ENCODE data around the gene ZNF330. TPM values are rescaled to one million over a fixed set of nuclear protein-coding genes. Genes with fewer than 3 reads are reported as not detected.
"Not testable (repeated sequence)": the region's sequence is repeated elsewhere in the genome, so short reads cannot be mapped to it uniquely, and the experiment has no call there.

ZNF330 gene
- polyA plus RNA-seq, 2 of the 4 experiments (the other 2 are of a cell fraction) = 34.9 to 45.0 TPM

GRCh38 chr4:141223418-141223817, 2.7 kb downstream of the ZNF330 start:
- Histone ChIP-seq H3K4me1 (peaks cover 8% of the 10 kb centered on the region; the same call in 2 of the 3 replicates), H3K27ac (no peak overlapping the region), H3K9me3 (no peaks in the 10 kb centered on the region), H3K4me3 (no peak overlapping the region), H3K4me2 (no peak overlapping the region)
- ChIA-PET CTCF (interaction anchor here (1.5 kb wide), 1 partner anchor 13 kb away, joined by 3 read pairs; no protein-coding TSS in a partner anchor), POLR2A (no interaction called here)
- DNase-seq (ENCODE audit: low read depth in 1 of 2, low spot score in 1 of 2) = no peak
- no peak for FAIRE-seq
- ATAC-seq = no peak
- TF ChIP-seq NFE2L2 (conservative IDR thresholded peaks at IDR 0.05; ENCODE audit: low read length) = no peak
- TF ChIP-seq ZSCAN20 (CRISPR knock-in tag; IDR thresholded peaks at IDR 0.05) = no peak
- TF ChIP-seq CBX2 (IDR thresholded peaks at IDR 0.05; ENCODE audit: borderline replicate concordance, low read depth) = no peak
- no peak for TF ChIP-seq RCOR1 (IDR thresholded peaks at IDR 0.05; ENCODE audit: low read depth, low read length)
- 100% methylated on average over 1 of the region's 1 CpG for whole genome bisulfite sequencing (ENCODE audit: missing lambda C conversion rate)

- H3K4me1 ChIP-seq; ATAC-seq; H3K4me2 ChIP-seq; H3K9me3 ChIP-seq; H3K4me3 ChIP-seq; DNase-seq (ENCODE audit: low read depth in 1 of 2, low spot score in 1 of 2); FAIRE-seq; POLR2A ChIA-PET; CTCF ChIA-PET; H3K27ac ChIP-seq: not testable (repeated sequence)
- WGBS (ENCODE audit: missing lambda C conversion rate) = 98% methylated on average over 4 of the region's 5 CpGs
Observed at GRCh38 chr4:141227280-141227679, 6.6 kb downstream of the ZNF330 start.

GRCh38 chr4:141229408-141230101, 8.9 kb downstream of the ZNF330 start:
- ATAC-seq = no peak
- ChIA-PET POLR2A (no interaction called here), CTCF (no interaction called here)
- no peak for DNase-seq (ENCODE audit: low read depth in 1 of 2, low spot score in 1 of 2)
- Histone ChIP-seq H3K9me3 (no peaks in the 10 kb centered on the region), H3K27ac (no peak overlapping the region), H3K4me1 (no peaks in the 10 kb centered on the region), H3K4me2 (no peak overlapping the region), H3K4me3 (no peak overlapping the region)
- FAIRE-seq = no peak
- 96% methylated on average over 5 of the region's 5 CpGs for WGBS (ENCODE audit: missing lambda C conversion rate)
- no peak for TF ChIP-seq JUN (IDR thresholded peaks at IDR 0.05)
- no peak for TF ChIP-seq CBX8 (IDR thresholded peaks at IDR 0.05)
- TF ChIP-seq ATOH8 (CRISPR knock-in tag; IDR thresholded peaks at IDR 0.05; ENCODE audit: low read depth) = no peak
- no peak for TF ChIP-seq POLR2AphosphoS2 (conservative IDR thresholded peaks at IDR 0.05; ENCODE audit: low read length)
- TF ChIP-seq NPAS2 (CRISPR knock-in tag; IDR thresholded peaks at IDR 0.05; ENCODE audit: borderline replicate concordance) = no peak
- TF ChIP-seq ZC3H11A (IDR thresholded peaks at IDR 0.05) = no peak
- TF ChIP-seq REST (IDR thresholded peaks at IDR 0.05) = no peak
- TF ChIP-seq EHMT2 (IDR thresholded peaks at IDR 0.05; ENCODE audit: low read depth) = no peak
- TF ChIP-seq BHLHE40 (IDR thresholded peaks at IDR 0.05; ENCODE audit: low read depth, low read length) = no peak
- no peak for TF ChIP-seq CTCF (IDR thresholded peaks at IDR 0.05)
- TF ChIP-seq GATA3 (IDR thresholded peaks at IDR 0.05; ENCODE audit: borderline replicate concordance) = no peak
- TF ChIP-seq CEBPB (IDR thresholded peaks at IDR 0.05) = no peak
- no peak for TF ChIP-seq MAX (IDR thresholded peaks at IDR 0.05)
